PFSK-1 (cell line): Measurements from ENCODE around the gene PDGFC.

Source experiments
- FOXP2 ChIP-seq: optimal IDR thresholded peaks from 2 replicates; pipeline ENCODE3; 2011; ENCODE audit warnings: borderline replicate concordance, control low read depth, inconsistent platforms; ENCODE audit not compliant: insufficient read depth; ENCODE audit errors: extremely low read length, extremely low read depth
- POLR2AphosphoS5 ChIP-seq: IDR thresholded peaks from 2 replicates; pipeline ENCODE4 v1.6.1; 2012; ENCODE audit warnings: low read depth, mild to moderate bottlenecking, control low read depth, low read length, moderate library complexity
- SIN3A ChIP-seq: IDR thresholded peaks from 2 replicates; pipeline ENCODE4 v1.6.1; 2012; ENCODE audit warnings: mild to moderate bottlenecking, low read length, moderate library complexity, borderline replicate concordance; ENCODE audit not compliant: insufficient read depth
- TAF1 ChIP-seq: IDR thresholded peaks from 2 replicates; pipeline ENCODE4 v1.6.1; 2012; ENCODE audit warnings: low read length, control low read depth, borderline replicate concordance; ENCODE audit not compliant: insufficient read depth
- TF ChIP-seq, protein P1 (sequence below), 2 experiments: IDR thresholded peaks; 2 replicates each; pipeline versions ENCODE4 v1.6.1 to v1.8.0; 2011 to 2012; ENCODE audit warnings: low read depth in 2 of 2, low read length in 2 of 2, control low read depth in 1 of 2, inconsistent platforms in 1 of 2, mild to moderate bottlenecking in 1 of 2, moderate library complexity in 1 of 2; ENCODE audit not compliant: insufficient read depth in 1 of 2

PDGFC gene

GRCh38 chr4:156971165-156971675 is 379 bp downstream of the PDGFC start:
- TF ChIP-seq, protein P1, sequence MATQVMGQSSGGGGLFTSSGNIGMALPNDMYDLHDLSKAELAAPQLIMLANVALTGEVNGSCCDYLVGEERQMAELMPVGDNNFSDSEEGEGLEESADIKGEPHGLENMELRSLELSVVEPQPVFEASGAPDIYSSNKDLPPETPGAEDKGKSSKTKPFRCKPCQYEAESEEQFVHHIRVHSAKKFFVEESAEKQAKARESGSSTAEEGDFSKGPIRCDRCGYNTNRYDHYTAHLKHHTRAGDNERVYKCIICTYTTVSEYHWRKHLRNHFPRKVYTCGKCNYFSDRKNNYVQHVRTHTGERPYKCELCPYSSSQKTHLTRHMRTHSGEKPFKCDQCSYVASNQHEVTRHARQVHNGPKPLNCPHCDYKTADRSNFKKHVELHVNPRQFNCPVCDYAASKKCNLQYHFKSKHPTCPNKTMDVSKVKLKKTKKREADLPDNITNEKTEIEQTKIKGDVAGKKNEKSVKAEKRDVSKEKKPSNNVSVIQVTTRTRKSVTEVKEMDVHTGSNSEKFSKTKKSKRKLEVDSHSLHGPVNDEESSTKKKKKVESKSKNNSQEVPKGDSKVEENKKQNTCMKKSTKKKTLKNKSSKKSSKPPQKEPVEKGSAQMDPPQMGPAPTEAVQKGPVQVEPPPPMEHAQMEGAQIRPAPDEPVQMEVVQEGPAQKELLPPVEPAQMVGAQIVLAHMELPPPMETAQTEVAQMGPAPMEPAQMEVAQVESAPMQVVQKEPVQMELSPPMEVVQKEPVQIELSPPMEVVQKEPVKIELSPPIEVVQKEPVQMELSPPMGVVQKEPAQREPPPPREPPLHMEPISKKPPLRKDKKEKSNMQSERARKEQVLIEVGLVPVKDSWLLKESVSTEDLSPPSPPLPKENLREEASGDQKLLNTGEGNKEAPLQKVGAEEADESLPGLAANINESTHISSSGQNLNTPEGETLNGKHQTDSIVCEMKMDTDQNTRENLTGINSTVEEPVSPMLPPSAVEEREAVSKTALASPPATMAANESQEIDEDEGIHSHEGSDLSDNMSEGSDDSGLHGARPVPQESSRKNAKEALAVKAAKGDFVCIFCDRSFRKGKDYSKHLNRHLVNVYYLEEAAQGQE (IDR thresholded peaks at IDR 0.05; ENCODE audit: insufficient read depth in 1 of 2, low read depth in 2 of 2, low read length in 2 of 2), result no peak
- TF ChIP-seq FOXP2, result no peak

DNA sequence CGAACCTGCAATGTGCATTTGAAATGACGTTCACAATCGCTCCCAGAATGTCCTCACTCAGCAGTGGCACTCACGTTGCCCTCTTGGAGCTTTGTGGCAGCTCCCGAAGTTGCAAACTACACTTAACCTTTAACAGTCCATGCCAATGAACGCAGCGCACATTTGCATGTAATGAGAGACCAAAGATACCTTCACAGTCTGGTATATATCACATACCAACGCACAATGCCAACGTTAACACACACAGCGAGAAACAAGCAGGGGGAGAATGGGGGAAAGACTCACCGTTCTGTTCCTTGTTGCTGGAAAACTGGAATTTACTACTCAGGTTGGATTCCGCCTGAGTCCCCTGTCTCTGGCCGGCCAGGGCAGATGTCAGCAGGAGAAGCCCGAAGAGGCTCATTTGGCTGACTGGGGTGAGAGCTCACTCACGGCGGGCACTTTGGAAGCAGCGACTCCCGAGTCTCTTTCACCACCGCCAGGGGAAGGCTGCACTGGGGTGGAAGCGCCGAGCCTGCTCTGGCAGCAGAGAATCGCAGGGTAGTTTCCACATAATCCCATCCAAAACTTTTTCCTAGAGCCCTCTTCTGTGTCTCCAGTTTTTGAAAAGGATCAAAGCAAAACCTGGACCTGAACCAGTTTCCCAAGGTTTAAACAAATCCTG is 966 bp downstream of the PDGFC start:
- TF ChIP-seq SIN3A, result no peak; the same call in 1 of the 2 replicates
- TF ChIP-seq POLR2AphosphoS5, result no peak
- TF ChIP-seq, protein P1 (IDR thresholded peaks at IDR 0.05; ENCODE audit: insufficient read depth in 1 of 2, low read depth in 2 of 2, low read length in 2 of 2), result no peak

- TF ChIP-seq TAF1 (0 out of 2 replicates have a peak, but pooled peaks have one; percentile 4), SIN3A (0 out of 2 replicates have a peak, but pooled peaks have one; percentile 8), POLR2AphosphoS5 (no peak), FOXP2 (no peak)
- TF ChIP-seq, protein P1 (IDR thresholded peaks at IDR 0.05; ENCODE audit: insufficient read depth in 1 of 2, low read depth in 2 of 2, low read length in 2 of 2), result no peak
Measured at GRCh38 chr4:156969911-156970310, 1.7 kb downstream of the PDGFC start.

DNA sequence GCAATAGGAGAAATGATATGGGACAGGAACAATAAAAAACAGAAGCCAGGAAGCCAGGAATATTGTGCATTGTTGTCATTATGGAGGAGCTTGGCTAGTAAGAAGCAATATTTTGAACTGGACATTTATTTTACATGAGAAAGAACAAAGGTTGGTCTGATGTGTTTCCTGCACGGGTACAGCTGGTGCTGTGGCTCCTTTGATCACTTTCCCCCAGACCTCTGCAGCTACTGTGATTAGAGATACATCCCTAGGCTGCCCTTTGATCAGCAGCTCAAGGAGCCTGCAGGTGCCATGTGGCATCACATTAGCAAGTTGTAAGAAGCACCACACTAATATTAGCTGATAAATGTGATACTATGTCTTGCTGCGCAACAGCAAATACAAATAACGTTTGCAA is 2.5 kb downstream of the PDGFC start:
- TF ChIP-seq TAF1, result no peak
- TF ChIP-seq SIN3A, result no peak
- TF ChIP-seq POLR2AphosphoS5, result no peak
- TF ChIP-seq, protein P1 (IDR thresholded peaks at IDR 0.05; ENCODE audit: insufficient read depth in 1 of 2, low read depth in 2 of 2, low read length in 2 of 2), result no peak
- TF ChIP-seq FOXP2, result no peak

DNA sequence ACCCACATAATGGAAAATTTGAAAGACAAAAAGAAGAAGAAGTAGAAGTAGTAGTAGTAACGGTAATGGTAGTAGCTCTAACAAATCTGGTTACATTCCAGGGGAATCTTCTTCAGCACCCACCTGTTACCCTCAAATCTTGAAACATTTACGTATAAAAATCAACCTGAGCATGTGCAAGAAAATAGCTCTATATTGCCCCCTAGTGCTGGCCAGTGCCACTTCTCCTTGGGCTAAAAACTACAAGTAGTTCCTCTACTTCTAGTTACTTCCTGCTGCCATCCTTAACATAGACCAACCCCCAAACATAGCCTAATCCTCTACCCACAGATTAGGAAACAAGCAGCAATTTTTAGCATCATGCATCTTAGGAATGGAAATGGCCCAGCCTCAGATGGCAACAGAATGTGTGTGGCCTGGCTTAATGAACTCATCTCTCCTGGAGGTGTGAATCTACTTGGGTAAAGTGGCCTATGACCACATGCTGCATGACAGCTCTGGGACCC is 3.1 kb downstream of the PDGFC start:
- TF ChIP-seq POLR2AphosphoS5, result no peak
- TF ChIP-seq FOXP2, result no peak
- no peak for TF ChIP-seq SIN3A
- no peak for TF ChIP-seq TAF1
- TF ChIP-seq, protein P1 (IDR thresholded peaks at IDR 0.05; ENCODE audit: insufficient read depth in 1 of 2, low read depth in 2 of 2, low read length in 2 of 2), result no peak
